ENCODE results near the gene NR3C1. TPM values are rescaled to one million over a fixed set of nuclear protein-coding genes. Genes with fewer than 3 reads are reported as not detected.

Gene NR3C1
- total and polyA plus RNA-seq, 7 donors: 5.5 to 65.6 (median 36.0) TPM

- Histone ChIP-seq H3K36me3 (no peaks in the 10 kb centered on the region), H3K9me3 (no peaks in the 10 kb centered on the region), H3K27me3 (no peaks in the 10 kb centered on the region), H3K4me1 (peaks cover 0 to 26% (median 17%) of the 10 kb centered on the region in 4 donors), H3K27ac (no peak overlapping the region), H3K4me3 (no peak overlapping the region)
- WGBS, 2 donors: 93 to 99% methylated on average over 1 of the region's 1 CpG
- DNase-seq: no peak
- TF ChIP-seq CTCF (IDR thresholded peaks at IDR 0.05): no peak
- no peak for TF ChIP-seq POLR2AphosphoS5 (IDR thresholded peaks at IDR 0.05)
- intact Hi-C loops (cut with DNase I): no loop called here
Measured at GRCh38 chr5:143362664-143363227, 40.7 kb downstream of the NR3C1 start.

GRCh38 chr5:143361438-143361837, 42.0 kb downstream of the NR3C1 start:
- intact Hi-C loops (cut with DNase I): no loop called here
- whole genome bisulfite sequencing, 2 donors: 86 to 94% methylated on average over 3 of the region's 3 CpGs
- TF ChIP-seq EP300 (IDR thresholded peaks at IDR 0.05): no peak
- TF ChIP-seq POLR2AphosphoS5 (IDR thresholded peaks at IDR 0.05): no peak
- TF ChIP-seq CTCF (IDR thresholded peaks at IDR 0.05): no peak
- no peak for TF ChIP-seq POLR2A (IDR thresholded peaks at IDR 0.05)

GRCh38 chr5:143360755-143361154, 42.7 kb downstream of the NR3C1 start:
- H3K27ac ChIP-seq: no peak overlapping the region
- no peak for DNase-seq
- intact Hi-C loops (cut with DNase I): no loop called here
- H3K36me3 ChIP-seq: no peaks in the 10 kb centered on the region
- no peaks in the 10 kb centered on the region for H3K9me3 ChIP-seq
- no peaks in the 10 kb centered on the region for H3K27me3 ChIP-seq
- peaks cover 0 to 39% (median 24%) of the 10 kb centered on the region in 4 donors for H3K4me1 ChIP-seq
- TF ChIP-seq EP300 (IDR thresholded peaks at IDR 0.05) (no peak), CTCF (IDR thresholded peaks at IDR 0.05) (no peak), POLR2AphosphoS5 (IDR thresholded peaks at IDR 0.05) (no peak), POLR2A (IDR thresholded peaks at IDR 0.05) (no peak)
- H3K4me3 ChIP-seq: no peak overlapping the region

More at GRCh38 chr5:143361438-143361837, 42.0 kb downstream of the NR3C1 start:
- H3K27ac ChIP-seq: no peak overlapping the region
- H3K9me3 ChIP-seq: no peaks in the 10 kb centered on the region
- peaks cover 0 to 32% (median 19%) of the 10 kb centered on the region in 4 donors for H3K4me1 ChIP-seq
- DNase-seq: no peak
- H3K27me3 ChIP-seq: no peaks in the 10 kb centered on the region
- H3K4me3 ChIP-seq: no peak overlapping the region
- no peaks in the 10 kb centered on the region for H3K36me3 ChIP-seq

GRCh38 chr5:143359869-143360268, 43.6 kb downstream of the NR3C1 start:
- Histone ChIP-seq H3K36me3 (no peaks in the 10 kb centered on the region), H3K27ac (no peak overlapping the region), H3K4me3 (no peak overlapping the region), H3K4me1 (peaks cover 0 to 48% (median 32%) of the 10 kb centered on the region in 4 donors), H3K27me3 (no peaks in the 10 kb centered on the region), H3K9me3 (no peaks in the 10 kb centered on the region)
- WGBS, 2 donors: 80 to 94% methylated on average over 2 of the region's 2 CpGs
- TF ChIP-seq POLR2A (IDR thresholded peaks at IDR 0.05) (no peak), CTCF (IDR thresholded peaks at IDR 0.05) (no peak), EP300 (IDR thresholded peaks at IDR 0.05) (no peak), POLR2AphosphoS5 (IDR thresholded peaks at IDR 0.05) (no peak)
- intact Hi-C loops (cut with DNase I): no loop called here
- no peak for DNase-seq

All from sigmoid colon (tissue), 7 donors.